ENCODE measurements around the gene C1orf74.

The C1orf74 gene

DNA sequence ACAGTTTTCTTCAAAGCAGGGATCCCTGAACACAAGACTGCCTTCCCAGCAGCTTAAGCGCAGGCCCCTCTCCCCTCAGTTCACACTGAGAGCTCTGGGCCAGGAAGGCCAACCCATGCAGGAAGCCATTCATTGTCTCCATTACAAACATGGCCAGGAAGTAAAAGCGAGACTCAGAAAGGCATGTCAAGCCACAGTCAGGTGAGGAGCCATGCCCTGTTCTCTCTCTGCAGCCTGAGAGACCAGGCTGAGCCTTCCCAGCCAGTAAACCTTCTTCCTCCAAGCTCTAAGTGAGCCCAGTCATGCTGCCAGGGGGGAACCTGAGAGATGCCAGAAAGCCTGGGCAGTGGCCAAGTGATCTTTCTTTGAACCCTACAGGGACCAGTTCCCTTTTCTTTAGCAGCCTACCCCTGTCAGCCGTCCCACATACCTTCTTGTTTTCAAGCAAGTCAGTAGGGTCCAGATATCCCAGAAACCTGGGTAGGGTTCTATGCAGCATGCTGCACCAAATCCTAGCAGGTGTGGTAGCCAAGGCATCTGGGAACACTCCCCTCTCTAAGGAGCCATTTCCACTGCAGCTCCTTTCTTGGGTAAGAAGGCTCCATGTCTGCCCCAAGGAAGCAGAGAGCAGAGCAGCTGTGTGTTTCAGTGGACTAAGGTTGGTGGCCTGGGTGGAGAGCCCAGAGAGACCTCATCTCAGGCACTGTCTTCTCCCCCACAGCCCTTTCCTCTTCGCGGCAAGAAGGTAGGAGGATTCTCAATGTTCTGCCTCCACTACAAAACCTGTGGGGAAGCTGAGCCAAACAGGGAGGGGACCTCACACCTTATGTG, 27.5 kb downstream of the C1orf74 start:
- Mint-ChIP-seq H3K27me3 (no peaks in the 10 kb centered on the region), H3K36me3 (ENCODE audit: insufficient read depth) (peaks cover 48% of the 10 kb centered on the region), H3K9me3 (no peaks in the 10 kb centered on the region), H3K4me1 (ENCODE audit: low read depth in 2 of 2) (peaks cover 67 to 74% of the 10 kb centered on the region in 2 donors), H3K27ac (peak overlapping the region; percentile 93 to 94), H3K4me3 (peak overlapping the region; percentile 92 to 97)
- ATAC-seq (replicated peaks) (peak; percentile 50), DNase-seq (peak in 2 of 3 experiments; percentile 8 to 24)

DNA sequence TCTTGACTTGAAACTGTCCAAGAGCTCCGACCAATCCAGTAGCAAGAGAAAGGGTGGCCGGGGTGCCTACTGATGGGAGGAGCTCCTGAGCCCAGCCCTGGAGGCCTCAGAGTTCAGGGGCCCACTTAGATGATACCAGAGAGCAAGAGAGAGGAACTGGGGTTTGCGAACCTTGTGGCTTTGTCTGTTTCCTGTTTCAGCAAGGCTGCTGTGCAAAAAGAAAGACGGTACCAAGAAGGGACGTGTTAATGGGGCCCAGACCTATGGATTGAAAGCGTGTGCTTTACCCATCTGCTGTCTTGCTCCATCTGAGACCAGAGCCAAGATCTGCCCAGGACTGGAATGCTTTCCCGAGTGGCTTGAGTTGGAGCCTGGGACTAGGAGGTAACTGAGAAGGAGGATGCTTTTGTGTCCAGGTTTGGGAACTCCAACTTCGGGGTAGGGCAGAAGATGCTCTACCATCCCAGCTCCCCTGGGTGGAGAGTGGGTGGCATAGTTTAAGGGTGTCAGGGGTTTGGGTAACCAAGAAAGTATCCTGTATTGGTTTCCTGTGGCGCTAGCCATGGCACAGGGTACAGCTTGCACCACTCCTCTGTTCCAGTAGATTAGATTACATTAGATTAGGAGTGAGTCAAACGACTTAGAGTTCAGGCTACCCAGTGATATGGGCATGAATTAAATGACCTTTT, 28.3 kb downstream of the C1orf74 start, which contains the start of gene TRAF3IP3:
Gene TRAF3IP3, plus strand, starts transcription at position 128 of the 689 bp plus-strand sequence. CDS start 3,987 bp downstream, outside the sequence.
- peak; percentile 63 to 71 (median 65) for DNase-seq
- Mint-ChIP-seq H3K27me3 (no peaks in the 10 kb centered on the region), H3K27ac (peak within 1 kb of the TSS; percentile 93 to 94), H3K36me3 (ENCODE audit: insufficient read depth) (peaks cover 40% of the 10 kb centered on the region), H3K4me1 (ENCODE audit: low read depth in 2 of 2) (peaks cover 68 to 74% of the 10 kb centered on the region in 2 donors), H3K9me3 (no peaks in the 10 kb centered on the region), H3K4me3 (peak within 1 kb of the TSS; percentile 92 to 97)
- peak; percentile 91 for ATAC-seq (replicated peaks)

DNA sequence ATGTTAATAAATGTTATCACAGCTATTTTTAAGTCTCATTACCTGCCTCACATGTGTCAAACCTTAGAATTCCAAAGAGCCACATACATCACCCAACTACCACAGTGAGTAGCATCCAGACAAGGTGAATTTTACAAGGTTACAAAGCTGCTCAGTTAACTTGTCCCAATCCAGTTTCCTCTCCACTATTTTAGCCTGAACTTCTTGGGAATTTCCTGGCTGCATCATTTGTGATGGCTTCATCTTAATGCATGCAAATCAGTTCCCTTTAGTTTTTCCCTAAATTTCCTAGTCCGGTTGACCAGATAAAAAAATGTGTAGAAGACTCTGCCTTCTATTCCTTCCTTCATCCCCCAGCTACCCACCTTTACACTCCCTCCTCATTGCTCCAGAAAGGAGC, 29.1 kb downstream of the C1orf74 start:
- Mint-ChIP-seq H3K9me3 (no peaks in the 10 kb centered on the region), H3K4me3 (peak overlapping the region; percentile 92 to 97), H3K27me3 (no peaks in the 10 kb centered on the region), H3K27ac (peak overlapping the region; percentile 93 to 94), H3K4me1 (ENCODE audit: low read depth in 2 of 2) (peaks cover 68 to 74% of the 10 kb centered on the region in 2 donors), H3K36me3 (ENCODE audit: insufficient read depth) (peaks cover 32% of the 10 kb centered on the region)
- DNase-seq = no peak
- no peak for ATAC-seq (replicated peaks)

DNA sequence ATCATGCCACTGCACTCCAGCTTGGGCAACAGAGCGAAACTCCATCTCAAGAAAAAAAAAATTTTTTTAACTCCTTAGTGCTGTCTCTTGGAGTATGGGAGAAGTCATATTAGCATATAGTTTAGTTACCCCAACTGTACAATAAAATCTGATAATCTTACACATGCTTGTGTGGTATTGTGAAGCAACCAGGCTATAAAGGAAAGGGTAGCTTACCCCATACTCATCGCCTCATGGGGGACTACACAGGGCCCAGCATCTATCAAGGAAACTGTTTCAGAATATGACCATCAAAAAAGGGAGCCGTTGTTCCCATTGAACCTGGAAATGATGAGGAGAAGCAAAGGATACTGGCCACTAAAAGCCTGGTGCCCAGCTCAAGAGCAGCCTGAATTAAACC, 31.5 kb downstream of the C1orf74 start:
- peaks cover 56 to 70% of the 10 kb centered on the region in 2 donors for H3K4me1 Mint-ChIP-seq (ENCODE audit: low read depth in 2 of 2)
- peaks cover 11% of the 10 kb centered on the region for H3K36me3 Mint-ChIP-seq (ENCODE audit: insufficient read depth)
- no peaks in the 10 kb centered on the region for H3K9me3 Mint-ChIP-seq
- no peak for ATAC-seq (replicated peaks)
- no peak overlapping the region for H3K4me3 Mint-ChIP-seq
- peak overlapping the region in 1 of 2 donors; percentile 69 for H3K27ac Mint-ChIP-seq
- no peaks in the 10 kb centered on the region for H3K27me3 Mint-ChIP-seq
- no peak for DNase-seq

DNA sequence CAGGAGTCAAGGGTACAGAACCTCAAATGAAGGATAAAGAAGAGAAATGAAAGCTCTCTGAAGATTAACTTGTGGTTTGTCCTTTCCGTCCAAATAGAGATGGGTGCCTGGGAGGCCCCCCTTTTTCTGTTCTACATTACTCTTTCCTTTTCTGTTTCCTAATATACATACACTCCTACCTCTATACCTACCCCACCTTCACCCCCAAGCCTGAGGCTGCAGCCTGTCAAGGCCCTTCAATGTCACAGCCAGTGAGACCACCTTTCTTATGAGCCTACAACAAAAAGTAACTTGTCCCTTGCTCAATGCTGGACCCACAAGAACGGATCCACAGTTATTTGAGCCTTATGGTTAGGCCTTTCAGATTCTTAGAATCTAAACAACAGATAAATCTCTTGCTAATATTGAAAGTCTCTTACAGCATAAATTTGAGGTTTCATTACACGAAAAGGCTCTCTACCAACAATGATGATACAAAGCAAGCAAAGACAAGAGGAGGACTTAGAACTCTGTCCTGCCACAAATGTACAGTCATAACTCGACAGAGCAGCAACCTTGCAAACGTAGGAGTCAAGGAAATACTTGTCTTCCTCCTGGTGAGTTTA, 32.6 kb downstream of the C1orf74 start:
- Mint-ChIP-seq H3K27ac (peak overlapping the region; percentile 82 to 89), H3K4me1 (ENCODE audit: low read depth in 2 of 2) (peaks cover 58 to 74% of the 10 kb centered on the region in 2 donors), H3K36me3 (ENCODE audit: insufficient read depth) (peaks cover 11% of the 10 kb centered on the region), H3K4me3 (peak overlapping the region; percentile 50 to 62), H3K27me3 (no peaks in the 10 kb centered on the region), H3K9me3 (no peaks in the 10 kb centered on the region)
- ATAC-seq (replicated peaks) (no peak), DNase-seq (no peak)

DNA sequence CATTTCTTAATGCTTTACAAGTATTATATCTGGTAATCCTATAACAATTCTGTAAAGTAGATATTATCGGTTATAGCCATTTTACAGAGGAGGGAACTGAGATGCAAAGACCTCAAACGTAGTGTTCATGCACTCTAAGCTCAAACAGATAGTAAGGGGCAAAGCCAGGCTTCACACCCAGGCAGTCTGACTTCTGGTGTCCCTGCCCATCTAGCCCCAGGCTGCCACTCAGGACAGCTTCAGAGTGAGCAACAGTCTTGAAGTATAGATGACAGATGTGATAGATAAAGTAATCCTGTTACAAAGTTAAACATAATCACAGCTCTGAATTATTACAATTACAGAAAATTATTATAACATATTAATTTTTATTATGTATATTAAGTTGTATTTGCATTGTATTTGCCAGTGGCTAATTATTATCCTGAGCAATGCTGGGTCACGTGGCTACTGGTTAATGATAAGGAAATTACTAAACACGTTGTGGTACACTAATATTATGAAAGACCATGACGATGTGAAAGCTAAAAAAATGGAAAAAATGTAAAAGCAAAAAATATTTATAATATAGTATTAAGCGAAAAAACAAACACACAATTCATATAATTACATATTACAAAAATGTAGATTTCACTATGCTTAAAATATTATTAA, 34.6 kb downstream of the C1orf74 start:
- H3K4me3 Mint-ChIP-seq = peak overlapping the region; percentile 53 to 57

DNA sequence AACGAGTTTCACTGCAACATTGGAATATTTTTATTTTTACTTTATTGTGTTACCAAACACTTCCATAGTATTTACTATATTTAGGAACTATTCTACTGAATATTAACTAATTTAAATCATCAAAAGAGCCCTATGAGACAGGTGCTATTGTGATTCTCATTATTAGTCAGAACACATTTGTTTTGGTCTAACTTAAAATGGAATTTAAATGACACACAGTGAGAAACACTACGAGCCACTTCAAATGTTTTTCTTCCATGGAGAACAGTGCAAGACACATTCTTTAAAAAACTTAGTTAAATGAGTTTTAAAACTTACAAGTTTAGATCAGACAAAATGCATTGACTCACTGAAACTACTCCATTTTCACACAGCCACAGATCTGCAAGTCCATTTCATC, 35.2 kb downstream of the C1orf74 start:
- Mint-ChIP-seq H3K27ac (peak overlapping the region; percentile 46 to 77), H3K36me3 (ENCODE audit: insufficient read depth) (no peaks in the 10 kb centered on the region), H3K4me1 (ENCODE audit: low read depth in 2 of 2) (peaks cover 39 to 54% of the 10 kb centered on the region in 2 donors), H3K4me3 (peak overlapping the region; percentile 53 to 57), H3K27me3 (no peaks in the 10 kb centered on the region), H3K9me3 (no peaks in the 10 kb centered on the region)
- no peak for DNase-seq
- ATAC-seq (replicated peaks) = no peak

More for the DNA sequence above, 34.6 kb downstream of the C1orf74 start:
- ATAC-seq (replicated peaks) = no peak
- Mint-ChIP-seq H3K27ac (peak overlapping the region; percentile 46 to 89), H3K9me3 (no peaks in the 10 kb centered on the region), H3K27me3 (no peaks in the 10 kb centered on the region), H3K4me1 (ENCODE audit: low read depth in 2 of 2) (peaks cover 39 to 56% of the 10 kb centered on the region in 2 donors), H3K36me3 (ENCODE audit: insufficient read depth) (no peaks in the 10 kb centered on the region)
- no peak for DNase-seq

DNA sequence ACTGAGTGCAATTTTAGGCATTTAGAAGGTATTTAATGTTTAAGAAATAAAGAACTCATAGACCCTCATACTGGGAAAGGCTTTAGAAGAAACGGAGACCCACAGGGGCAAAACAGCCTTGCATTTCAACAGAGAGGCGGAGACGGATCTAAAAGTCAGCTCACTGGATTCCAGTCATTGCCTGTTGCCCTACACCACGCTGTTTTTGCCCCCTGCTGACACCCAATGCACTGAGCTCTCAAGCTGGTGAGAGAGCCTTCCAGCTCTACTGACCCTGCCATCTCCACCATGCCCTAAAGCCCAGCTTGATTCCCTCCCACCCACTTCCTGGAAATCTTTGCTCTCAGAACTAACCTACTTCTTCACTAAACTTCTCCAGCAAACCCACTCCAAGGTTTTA, 35.7 kb downstream of the C1orf74 start:
- no peaks in the 10 kb centered on the region for H3K27me3 Mint-ChIP-seq
- H3K27ac Mint-ChIP-seq = peak overlapping the region; percentile 83
- no peaks in the 10 kb centered on the region for H3K36me3 Mint-ChIP-seq (ENCODE audit: insufficient read depth)
- ATAC-seq (replicated peaks) = no peak
- peak overlapping the region; percentile 75 to 79 for H3K4me3 Mint-ChIP-seq
- H3K4me1 Mint-ChIP-seq (ENCODE audit: low read depth in 2 of 2) = peaks cover 39 to 49% of the 10 kb centered on the region in 2 donors
- no peak for DNase-seq
- H3K9me3 Mint-ChIP-seq = no peaks in the 10 kb centered on the region

DNA sequence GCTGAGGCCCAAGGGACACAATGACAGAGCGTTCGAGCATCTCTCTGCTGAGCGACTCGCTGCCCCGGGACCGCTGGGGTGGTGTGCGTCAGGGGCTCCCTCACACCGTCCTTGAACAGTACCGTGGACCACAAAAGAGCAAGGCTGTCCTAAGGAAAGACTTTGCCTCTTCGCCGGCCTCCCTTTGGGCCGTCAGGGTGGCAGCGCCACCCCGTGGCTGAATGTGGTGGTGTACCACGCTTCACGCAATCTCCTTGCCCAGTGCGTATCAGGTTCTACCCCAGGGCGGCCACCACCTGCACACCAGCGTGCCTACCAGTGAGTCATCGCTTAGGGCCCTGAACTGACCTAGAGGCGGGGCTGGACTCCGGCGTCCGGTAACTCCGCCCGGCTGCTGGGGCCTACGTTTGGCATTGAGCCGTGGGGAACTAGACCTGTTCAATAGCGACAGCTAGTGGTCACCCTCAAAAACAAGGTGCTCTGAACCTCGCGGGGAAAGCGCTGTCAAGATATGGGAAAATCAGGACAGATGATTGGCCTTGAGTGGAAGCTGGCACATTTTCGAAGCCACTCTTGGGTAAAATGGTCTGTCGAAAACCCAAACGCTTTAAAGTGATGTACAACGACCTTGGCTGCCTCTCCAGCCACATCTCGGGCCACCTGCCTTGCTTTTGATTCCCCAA, 36.6 kb downstream of the C1orf74 start:
- Mint-ChIP-seq H3K36me3 (ENCODE audit: insufficient read depth) (no peaks in the 10 kb centered on the region), H3K27ac (peak overlapping the region; percentile 83), H3K27me3 (no peaks in the 10 kb centered on the region), H3K4me1 (ENCODE audit: low read depth in 2 of 2) (peaks cover 42 to 49% of the 10 kb centered on the region in 2 donors), H3K4me3 (peak overlapping the region; percentile 75 to 79), H3K9me3 (no peaks in the 10 kb centered on the region)
- ATAC-seq (replicated peaks) (peak; percentile 93), DNase-seq (peak; percentile 79 to 86 (median 86))

DNA sequence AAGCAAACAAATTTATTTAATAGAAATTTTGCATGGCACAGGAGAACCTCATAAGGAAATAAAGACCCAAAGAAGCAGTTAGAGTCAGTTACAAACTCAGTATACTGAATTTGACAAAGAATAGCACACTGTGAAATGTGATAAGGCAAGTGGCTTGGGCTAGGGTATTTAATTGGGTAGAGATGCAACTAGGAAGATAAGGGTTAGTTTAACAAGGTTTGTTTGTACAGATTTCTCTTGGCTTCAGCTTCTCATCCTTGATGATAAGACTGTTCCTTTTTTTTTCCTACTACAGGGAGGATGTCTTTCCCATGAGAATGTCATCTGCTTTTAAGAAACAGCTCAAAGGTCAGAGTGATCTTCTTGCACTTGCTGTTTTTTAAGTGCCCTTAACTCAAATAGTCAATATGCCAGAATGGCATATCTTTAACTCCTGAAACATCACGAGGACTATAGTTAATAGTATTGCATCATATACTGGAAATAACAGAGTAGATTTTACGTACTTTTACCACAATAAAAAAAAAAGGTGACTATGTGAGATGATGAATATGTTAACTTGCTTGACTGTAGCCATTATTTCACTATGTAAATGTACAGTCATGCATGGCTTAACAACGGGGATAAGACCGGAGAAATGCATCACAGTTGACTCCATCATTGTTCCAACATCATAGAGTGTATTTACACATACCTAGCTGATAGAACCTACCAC, 37.8 kb downstream of the C1orf74 start:
- H3K27ac Mint-ChIP-seq = no peak overlapping the region
- H3K27me3 Mint-ChIP-seq = no peaks in the 10 kb centered on the region
- H3K9me3 Mint-ChIP-seq = no peaks in the 10 kb centered on the region
- DNase-seq (no peak), ATAC-seq (replicated peaks) (no peak)
- H3K4me1 Mint-ChIP-seq (ENCODE audit: low read depth in 2 of 2) = peaks cover 34 to 41% of the 10 kb centered on the region in 2 donors
- no peak overlapping the region for H3K4me3 Mint-ChIP-seq
- no peaks in the 10 kb centered on the region for H3K36me3 Mint-ChIP-seq (ENCODE audit: insufficient read depth)

DNA sequence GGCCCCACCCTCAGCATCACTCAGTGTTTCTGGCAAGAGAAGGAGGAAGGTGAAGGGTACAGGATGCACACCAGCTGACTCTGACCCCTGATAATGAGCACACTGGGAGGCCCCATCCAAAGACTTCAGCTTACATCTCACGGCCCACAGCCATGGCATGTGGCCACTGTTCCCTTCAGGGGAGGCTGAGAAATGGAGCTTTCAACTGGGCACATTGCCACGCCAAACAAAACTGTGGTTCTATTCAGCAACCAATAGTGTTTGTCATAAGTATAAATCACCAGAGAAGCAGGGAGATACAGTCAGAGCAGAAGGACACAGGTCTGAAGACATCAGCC, 41.2 kb downstream of the C1orf74 start:
- ATAC-seq (replicated peaks) (no peak), DNase-seq (no peak)
- no peak overlapping the region for H3K27ac Mint-ChIP-seq
- H3K9me3 Mint-ChIP-seq = no peaks in the 10 kb centered on the region
- no peaks in the 10 kb centered on the region for H3K27me3 Mint-ChIP-seq
- H3K4me3 Mint-ChIP-seq = no peak overlapping the region
- H3K36me3 Mint-ChIP-seq (ENCODE audit: insufficient read depth) = peaks cover 4% of the 10 kb centered on the region
- peaks cover 13 to 14% of the 10 kb centered on the region in 2 donors for H3K4me1 Mint-ChIP-seq (ENCODE audit: low read depth in 2 of 2)

DNA sequence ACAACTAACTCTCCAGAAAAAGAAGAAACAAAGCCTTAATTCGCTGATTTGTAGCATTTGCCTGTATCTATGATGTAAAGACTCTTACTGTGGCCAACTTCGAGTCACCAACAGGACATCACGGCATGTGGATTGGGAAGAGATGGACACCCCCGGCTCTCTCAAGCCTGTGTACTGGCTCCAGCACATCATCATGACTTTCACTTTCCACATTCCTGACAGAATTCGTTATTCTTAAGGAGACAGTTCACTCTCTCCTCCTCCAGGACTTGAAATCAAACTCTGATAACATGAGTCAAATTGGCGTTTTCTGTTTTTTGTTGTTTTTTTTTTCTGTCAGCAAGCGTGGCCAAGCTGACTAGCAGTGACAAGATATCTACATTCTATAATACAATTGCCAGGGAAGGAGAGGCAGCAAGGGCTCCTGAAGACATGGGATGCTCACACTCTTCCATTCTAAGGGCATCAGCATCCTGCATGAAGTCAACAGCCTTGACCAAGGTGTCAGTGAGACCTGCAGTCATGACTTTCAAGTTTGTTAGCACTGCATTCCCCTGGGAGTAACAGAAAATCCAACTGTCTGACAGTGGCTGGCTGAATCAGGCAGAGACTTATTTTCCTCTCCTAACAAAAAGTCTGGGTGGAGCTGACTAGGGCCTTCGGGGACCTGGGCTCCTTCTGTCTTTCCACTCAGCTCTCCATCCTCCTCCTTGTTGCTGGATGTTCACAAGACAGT, 41.8 kb downstream of the C1orf74 start:
- Mint-ChIP-seq H3K4me1 (ENCODE audit: low read depth in 2 of 2) (peaks cover 8 to 10% of the 10 kb centered on the region in 2 donors), H3K9me3 (no peaks in the 10 kb centered on the region), H3K27ac (no peak overlapping the region), H3K4me3 (no peak overlapping the region), H3K27me3 (peaks cover 0 to under 1% of the 10 kb centered on the region in 2 donors), H3K36me3 (ENCODE audit: insufficient read depth) (peaks cover 4% of the 10 kb centered on the region)
- DNase-seq = no peak
- no peak for ATAC-seq (replicated peaks)
